COLO668 (cell line): ENCODE results near the gene PACC1.
A peak's percentile ranks its signal among the peaks of the same experiment; 100 is the strongest.

Experiments used
- DNase-seq: peaks from one replicate; lab custom pipeline; 2025; ENCODE audit not compliant: unreplicated experiment; lab: John Stamatoyannopoulos, UW

Gene PACC1

DNA sequence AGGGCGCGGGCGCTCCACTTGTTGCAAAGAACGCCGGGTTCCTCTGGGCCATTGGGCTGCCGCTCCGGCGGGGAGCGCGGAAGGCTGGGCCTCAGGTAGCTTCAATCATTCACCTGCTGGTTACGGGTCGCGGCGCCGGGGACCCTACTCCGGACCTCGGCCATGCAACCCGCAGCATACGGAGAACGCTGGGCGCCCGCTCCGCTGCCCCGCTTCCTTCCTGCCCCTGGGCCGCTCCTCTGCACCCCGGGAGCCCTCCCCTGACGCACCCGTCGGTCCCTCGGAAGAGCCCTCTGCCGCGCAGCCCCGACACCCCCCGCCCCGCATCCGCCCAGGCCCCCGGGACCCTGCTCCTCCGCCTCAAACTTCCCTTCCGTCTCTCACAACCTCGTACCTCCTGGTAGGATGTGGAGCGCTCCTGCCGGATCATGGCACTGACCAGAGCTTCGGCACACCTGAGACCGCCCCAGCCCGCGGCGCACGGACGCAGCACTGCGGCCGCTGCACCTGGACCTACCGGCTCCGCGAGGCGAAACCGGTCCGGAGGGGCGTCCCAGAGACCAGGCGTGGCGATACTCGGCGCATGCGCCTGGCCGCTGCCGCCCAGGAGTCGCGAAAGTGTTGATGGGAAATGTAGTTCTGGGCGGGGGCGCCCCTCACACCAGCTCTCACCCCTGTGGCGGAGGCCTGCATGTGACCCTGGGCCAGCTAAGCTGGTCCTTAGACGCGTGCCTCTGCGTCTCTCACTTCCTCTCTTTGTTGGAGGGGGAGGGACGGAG, at the start of gene PACC1:
PACC1 (minus strand) TSS at position 559 of the 779 bp plus-strand sequence; CDS start at position 430, 129 bp downstream.
- peak; percentile 96 for DNase-seq

DNA sequence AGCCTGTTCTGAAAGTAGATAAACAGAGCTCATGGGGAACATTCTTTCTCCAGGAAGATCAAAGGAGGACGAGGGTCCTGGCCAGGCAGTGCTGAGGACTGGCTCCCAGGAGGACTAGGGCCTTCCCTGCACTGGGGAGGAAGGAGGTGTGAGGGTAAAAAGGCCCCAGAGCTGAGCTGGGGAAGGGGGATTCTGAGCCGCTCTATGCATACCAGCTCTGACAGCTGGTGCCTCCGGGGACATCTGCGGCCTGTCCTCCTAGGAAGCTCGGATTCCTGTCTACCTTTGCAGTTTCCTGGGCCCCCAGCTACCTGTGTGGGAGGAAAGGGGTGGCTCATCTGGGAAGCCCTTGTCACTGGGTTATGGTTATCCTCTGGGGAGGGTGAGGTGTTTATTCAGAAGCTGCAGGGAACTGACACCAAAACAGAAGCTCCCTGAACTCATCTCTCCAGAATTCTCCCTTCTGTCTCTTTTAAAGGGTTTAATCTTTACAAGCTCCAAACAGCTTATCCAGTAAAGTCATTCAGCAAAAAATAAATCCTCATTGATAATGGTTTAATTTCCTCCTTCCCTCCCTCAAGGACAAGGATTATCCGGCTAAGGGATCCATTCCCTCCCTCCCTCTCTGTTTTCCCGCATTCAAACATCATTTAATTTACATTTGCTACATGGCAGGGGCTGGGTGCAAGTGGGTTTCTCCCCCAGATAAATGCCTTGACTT, 49.0 kb upstream of the PACC1 start:
- no peak for DNase-seq

DNA sequence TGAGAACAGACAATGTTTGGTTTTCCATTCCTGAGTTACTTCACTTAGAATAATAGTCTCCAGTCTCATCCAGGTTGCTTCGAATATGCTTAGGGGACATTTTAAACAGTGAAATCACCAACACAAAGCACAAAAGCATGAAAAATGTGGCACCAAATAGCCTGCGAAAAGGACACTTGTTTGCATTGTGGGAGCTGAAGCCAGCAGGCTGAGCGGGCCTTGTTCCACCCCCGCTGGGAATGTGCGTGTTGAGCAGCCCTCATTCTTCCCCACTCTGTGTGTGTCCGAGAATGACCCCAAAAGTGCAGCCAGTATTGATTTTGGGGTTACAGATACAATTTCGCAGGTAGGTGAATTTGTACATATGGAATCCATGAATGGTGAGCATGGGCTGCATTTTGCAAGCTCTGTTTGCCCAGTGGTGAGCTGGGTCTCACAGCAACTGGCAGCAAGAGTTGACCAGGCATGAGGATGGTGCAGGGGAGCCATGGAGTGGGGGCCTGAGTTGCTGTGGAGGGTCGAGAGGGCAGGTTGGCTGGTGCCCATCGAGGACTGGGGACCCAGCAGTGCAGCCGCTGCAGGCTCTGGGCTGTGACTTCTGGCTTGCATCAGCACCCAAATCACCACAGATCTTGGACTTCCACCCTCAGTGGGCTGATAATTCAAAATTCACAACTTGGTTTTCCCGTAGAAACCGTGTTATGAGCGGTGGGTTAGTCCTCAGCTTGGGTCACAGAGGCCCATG, 47.4 kb upstream of the PACC1 start:
- DNase-seq: no peak

DNA sequence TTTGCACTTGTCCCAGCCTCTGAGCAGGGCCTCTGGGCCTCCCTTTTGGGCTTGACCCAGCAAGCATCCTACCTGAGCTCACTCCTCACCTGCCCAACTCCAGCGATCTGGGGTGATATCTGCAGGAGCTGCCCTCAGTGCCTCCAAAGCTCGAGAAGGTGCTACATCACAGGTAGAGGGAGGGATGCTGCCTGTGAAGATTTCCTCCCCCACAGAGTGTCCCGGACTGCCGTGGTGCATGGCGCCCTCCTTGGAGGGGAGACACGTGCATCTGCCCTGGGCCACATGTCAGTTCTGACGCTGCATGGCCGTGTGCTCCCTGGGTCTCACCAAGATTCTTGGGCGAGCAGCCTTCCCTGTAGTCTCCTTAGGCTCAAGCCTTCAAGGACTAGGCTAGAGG, 45.7 kb upstream of the PACC1 start:
- DNase-seq: no peak

DNA sequence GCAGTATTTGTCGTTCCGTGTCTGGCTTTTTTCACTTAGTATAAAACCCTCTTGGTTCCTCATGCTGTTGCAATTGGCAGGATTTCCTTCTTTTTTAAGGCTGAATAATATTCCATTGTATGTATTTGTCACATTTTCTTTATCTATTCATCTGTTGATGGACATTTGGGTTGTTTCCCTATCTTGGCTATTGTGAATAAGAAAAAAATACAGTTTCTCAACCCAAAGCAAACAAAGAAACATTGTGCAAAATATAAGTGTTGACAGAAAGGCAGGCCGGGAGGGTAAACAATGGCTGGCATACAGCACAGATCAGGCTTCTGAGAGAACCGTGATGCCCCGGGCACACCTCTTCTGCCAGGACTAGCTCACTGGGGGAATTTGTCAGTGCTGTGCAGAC, 45.0 kb upstream of the PACC1 start:
- no peak for DNase-seq

DNA sequence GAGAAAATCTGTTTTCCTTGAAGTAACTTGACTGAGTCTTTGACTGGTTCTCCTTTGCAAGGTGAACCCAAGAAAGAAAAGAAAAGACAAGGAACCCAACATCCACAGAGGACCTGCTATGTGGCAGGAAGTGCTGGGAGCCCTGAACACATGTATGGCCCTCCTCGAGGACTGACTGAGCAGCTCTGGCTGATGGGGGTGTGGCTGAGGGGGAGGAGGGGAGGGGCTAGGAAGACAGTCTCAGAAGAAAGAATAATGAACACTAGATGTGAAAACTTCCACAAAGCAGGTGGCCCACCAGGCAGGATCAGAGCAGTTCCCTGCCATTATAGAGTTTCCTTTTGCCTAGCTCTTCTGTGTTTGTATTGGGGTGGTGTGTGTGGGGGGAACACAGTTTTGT, 44.1 kb upstream of the PACC1 start:
- no peak for DNase-seq

DNA sequence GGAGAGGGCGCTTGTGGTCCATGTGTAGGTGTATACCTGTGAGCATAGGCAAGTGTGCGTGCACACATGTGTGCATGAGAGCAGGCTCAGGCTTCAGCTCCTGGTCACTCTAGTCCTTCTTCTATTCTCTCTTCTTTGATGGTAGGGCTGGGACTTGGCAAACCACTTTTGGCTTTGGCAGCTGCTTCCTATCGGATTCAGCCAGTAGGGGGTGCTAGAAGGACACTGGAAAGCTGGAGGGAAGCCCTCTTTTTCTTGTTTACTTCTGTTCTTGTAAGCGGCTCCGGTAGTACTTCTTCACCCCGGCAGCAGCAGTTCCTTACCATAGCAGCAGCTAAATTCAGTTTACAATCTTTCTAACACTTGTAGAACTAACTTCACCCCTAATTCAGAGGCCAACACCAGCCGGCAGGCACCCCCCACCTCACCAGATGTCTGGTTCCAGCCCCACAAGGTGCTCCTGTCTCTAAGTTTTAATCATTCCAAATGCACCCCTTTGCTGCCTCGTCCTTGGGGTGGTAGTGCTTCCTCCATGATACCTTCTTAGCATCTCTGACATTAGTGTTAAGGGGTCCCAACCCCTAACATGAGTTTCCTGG, 43.2 kb upstream of the PACC1 start:
- peak; percentile 75 for DNase-seq

DNA sequence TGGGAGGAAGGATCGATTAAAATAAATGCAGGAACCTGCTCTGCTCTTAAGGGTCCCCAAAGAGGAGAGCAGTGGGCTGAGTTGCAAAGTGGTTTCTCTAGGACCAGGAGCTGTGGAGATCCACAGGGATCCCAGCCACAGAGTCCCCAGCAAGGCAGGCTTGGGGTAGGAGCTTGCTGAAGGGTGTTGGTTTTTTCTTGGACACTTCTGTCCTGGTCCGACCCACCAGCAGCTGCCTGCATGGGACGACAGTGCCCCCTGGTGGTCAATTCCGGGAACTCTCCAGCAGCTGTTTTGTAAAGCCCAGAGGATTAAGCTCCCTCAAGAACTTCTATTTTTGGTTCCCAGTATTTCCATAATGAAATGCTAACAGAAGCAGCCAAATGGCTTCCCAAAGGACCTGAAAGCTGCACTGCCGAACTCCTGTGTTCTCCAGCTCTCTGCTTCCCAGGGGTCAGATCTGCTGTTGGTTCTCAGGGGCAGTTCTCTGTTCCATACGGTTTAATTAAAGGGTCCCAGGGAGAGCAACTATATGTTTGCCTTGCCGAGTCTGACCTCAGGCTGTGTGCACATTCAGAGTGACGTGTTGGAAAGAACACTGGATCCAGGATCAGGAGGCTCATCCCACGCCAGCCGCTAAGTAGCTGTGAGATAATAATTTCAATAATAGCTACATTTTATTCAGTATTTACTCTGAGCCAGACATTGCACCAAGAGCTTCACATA, 41.3 kb upstream of the PACC1 start:
- peak; percentile 80 for DNase-seq

DNA sequence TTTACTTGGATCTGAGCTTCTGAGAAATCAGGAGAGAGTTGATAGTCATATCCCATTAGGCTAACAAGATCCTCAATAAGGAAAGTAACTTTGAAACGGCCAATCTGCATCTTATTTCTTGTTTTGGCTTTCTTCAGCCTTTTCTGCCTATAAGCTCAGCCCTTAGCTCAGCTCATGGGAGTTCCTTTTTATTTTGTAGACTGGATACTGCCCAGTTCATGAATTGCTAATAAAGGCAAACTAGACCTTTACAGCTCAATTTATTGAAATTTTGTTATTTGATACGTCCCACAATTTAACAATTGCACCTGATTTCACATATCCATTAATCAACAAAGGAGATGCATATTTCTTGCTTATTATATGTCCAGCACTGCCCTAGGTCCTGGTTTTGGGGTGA, 40.7 kb upstream of the PACC1 start:
- DNase-seq: no peak

DNA sequence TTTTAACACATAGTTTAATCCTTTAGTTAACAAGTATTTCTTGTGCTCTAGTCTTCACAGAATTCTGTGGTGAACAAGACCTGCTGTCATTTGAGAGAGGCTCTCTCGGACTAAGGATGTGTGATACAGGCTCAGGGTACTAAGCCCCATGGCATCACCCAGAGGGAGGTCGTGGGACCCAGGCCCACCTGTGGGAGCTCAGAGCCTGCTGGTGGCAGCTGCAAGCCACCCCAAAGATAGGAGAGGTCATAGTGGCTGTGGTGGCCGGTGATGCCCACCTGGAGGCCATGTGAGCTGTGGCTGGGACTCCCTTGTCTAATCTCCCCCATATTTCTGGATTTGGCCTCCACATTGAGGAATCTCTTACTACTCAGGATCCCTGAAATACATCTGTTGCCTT, 40.1 kb upstream of the PACC1 start:
- DNase-seq: no peak

DNA sequence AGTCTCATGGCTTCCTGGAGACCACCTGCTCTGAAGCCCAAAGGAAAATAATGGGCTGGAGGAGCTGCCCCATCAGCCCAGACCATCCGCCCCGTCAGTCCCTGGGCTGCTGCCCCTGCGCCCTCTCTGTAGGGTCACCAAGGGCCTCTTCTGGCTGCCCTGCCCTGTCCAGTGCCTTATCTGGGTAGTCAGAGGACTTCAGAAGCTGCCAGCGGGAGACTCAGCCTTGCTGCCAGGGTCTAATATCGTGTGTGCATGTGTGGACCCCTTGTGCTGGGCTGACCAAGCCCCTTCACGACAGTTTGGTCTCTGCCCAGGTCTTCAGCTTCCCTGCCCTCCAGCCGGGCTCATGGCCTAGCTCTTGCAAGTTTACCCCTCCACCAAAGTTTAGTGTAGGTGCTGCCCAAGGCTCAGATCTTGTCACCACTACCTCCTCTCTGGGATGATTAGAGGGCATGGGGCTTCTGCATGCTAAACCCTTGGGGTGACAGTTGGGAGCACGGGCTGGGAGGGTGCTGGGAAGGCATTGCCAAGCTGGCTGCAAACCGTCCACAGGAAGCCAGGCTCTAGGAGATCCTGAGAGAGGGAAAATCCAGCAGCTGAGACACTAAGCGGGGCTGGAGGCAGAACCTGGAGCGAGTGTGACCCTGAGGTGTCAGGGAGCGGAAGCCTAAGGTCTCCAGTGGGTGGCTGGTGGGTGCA, 38.6 kb upstream of the PACC1 start:
- no peak for DNase-seq

DNA sequence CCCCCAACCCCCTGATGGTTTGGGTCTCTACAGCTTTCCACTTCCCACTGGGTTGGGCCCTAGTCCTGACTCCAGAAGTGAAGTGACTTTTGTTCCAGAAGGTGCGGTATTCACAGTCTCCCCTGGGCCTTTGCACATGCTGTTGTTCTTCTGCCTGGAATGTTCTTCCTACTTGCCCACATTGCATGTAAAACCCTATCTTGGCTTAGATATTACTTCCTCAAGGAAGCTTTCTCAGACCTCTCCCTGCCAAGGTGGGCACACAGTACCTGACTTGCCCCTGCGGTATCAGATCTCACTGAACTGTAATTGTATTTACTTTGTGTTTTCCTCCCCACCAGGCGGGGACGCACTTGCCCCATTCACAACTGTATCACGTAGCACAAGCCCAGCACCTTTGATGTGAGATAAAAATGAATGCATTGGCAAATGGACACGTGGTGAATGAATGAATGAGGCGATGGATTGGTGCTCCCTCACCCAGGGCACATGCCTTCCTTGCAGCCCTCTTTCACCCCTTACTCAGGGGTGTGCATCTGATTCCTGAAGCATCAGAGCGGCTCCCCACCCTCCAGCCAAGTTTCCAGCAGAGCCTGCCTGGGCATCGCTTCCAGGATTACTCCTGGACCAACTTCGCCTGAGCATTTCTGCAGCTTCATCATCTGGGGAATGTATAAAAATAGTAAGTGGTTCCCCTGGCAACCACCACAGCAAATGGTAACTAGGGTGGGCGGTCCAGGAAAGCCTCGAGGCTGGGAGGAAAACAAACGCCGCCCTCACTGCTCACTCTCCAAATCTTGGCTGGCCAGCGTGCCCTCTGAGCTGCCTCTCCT, 37.9 kb upstream of the PACC1 start:
- no peak for DNase-seq

DNA sequence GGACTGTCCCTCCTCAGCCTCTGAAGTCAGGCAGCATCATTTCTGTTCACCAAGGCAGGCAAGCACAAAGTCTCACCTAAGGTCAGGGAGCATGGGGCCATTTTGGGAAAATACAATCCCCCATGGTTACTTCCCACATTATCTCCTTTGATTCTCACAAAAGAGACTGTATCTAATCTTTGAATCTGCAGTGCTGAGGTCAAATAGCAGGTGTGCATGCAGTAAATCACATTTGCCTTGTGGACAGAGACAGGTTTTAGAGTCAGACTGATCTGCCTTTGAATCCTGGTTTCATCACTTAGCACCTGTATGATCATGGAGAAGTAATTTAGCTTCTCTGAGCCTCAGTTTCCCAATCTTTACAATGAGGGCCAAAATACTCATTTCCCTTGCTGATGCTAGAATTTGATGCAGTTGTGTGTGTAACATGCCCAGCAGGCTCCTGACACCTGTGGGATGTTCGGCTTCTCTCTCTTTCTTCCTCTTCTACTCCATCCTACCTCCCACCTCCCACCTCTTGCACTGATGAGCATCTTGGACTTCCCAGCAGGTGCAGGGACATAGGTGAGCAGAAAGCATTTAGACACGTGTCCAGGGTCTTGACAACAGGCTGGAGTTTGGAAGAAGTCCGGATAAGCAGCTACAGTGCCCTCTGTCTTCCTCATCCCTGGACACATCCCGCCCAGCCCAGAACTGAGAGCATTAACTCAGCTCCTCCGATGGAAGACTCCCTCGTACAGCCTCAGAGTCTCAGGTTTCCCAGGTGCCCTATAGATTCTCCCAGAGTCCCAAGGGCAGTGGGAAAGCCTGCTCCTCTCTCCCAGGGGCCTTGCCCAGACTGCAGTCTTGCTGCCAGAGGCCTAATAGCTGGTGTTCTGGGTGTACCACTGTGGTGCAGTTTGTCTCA, 37.0 kb upstream of the PACC1 start:
- DNase-seq: no peak

DNA sequence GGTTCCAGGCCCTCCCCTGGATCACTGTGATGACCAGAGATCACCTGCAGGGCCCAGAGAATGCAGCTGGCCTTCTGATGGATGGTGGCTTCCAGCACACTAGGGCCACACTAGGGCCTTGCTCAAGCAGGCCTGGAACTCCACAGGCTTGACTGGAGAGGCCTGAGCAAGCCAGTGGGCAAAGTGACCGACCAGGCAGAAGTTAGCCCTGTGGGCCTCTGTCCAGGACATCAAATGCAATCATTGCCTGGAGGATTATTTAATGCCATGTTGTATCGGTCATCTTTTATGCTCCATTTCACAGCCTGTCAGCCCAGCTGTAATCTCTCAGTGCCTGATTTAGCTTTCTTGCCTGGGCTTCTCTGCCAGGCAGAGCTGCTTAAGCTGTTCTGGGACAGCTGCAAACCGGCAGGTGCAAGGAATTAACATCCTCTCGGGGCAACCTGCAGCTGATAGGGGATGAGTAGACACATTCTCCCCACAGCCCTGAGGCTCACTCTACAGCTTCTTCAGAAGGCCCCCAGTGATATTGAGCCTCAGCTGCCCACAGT, 35.7 kb upstream of the PACC1 start:
- DNase-seq: peak; percentile 52

DNA sequence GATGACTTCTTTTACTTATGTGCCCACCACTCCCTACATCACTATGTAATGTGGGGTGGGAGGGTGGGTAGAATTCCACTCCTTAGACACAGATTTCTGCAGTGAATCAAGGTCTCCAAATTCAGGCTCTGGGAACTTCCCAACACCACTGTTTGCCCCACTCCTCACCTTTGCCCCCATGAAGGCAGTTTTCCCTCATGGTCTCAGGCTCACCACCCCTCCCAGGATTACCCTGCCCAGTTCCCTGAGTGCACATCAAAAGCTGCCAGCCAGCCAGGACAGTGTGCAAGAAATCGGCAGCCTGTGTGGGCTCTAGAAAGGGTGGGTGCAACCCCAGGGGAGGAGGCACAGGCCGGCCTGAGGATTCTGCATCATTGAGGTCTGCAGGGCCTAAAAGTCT, 32.8 kb upstream of the PACC1 start:
- no peak for DNase-seq

DNA sequence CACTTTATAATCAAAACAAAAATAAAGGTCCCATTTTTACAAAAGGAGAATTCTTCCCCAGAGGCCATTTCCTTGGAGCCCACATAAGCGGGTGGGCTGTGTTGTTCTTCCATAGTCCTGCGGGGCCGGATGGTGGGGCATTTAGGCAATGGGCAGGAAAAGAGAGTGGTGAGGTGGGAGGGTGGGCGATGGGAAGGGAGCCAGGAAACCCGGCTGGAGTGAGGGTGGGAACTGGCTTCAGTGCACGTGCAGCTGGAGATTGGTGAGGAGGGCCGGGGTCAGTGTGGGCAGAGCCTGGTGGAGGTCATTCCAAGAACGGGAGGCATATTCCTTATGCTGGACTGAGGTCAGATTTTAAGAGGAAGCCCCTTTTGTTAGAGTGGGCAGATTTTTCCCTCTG, 31.6 kb upstream of the PACC1 start:
- DNase-seq: no peak

DNA sequence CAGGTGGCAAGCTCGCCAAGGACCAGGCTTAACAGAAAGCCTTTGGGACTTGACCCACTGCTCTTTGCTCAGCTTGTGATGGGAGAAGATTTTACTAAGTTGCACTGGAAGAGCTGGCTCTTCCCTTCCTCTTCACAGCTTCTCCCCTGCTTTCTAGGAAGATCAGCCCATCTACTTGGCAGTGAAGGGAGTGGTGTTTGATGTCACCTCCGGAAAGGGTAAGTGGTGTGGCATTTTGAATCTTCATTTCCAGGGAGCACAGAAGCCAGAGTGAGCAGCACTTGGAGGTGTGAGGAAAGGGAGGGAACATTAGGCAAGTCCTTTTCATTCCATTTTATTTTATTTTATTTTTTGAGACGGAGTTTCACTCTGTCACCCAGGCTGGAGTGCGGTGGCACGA, 27.7 kb upstream of the PACC1 start:
- no peak for DNase-seq

DNA sequence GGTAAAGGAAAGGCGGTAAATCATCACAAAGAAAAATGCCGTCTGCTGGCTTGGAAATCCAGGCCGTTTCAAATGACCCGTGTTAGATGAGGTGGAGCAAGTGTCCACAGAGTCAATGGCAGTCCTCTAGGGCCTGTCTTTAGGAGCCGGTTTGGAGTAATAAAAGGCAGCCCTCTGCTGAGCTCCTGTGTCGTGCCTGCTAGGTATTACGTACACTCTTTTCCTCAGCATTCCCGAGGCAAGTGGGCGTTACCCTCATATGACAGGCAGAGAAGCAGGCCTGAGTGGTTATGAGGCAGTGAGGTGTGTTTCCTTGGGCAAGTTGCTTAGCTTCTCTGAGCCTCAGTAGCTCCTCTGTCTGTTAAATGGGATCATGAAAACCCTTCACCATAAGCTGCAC, 25.7 kb upstream of the PACC1 start:
- DNase-seq: no peak
